Measurements from ENCODE around the gene COL4A1.

GRCh38 chr13:110346661-110347067 lies 39.7 kb upstream of the COL4A1 start:
- TF ChIP-seq CTCF (IDR thresholded peaks at IDR 0.05; ENCODE audit: low read length) = no peak
- TF ChIP-seq EZH2 (IDR thresholded peaks at IDR 0.05; ENCODE audit: borderline replicate concordance, low read length) = no peak

Measured in OCI-LY1 (cell line).